Fibroblast of mammary gland (primary cell): ENCODE measurements around the gene FAM174C.

ENCODE experiments used
- DNase-seq: peaks from one replicate; pipeline ENCODE4 v3.0.0-alpha.2; 2010; ENCODE audit warnings: low read depth
- H3K4me3 ChIP-seq: 2 replicates; pipeline ENCODE4 v1.5.1; 2011; ENCODE audit warnings: low read depth, mild to moderate bottlenecking, low read length, moderate library complexity; ENCODE audit not compliant: control insufficient read depth
- TF ChIP-seq, protein P1 (sequence below): conservative IDR thresholded peaks from 2 replicates; pipeline ENCODE4 v1.5.1; 2011; ENCODE audit warnings: low read depth, low read length, inconsistent platforms; ENCODE audit not compliant: control insufficient read depth, insufficient read depth

The FAM174C gene

DNA sequence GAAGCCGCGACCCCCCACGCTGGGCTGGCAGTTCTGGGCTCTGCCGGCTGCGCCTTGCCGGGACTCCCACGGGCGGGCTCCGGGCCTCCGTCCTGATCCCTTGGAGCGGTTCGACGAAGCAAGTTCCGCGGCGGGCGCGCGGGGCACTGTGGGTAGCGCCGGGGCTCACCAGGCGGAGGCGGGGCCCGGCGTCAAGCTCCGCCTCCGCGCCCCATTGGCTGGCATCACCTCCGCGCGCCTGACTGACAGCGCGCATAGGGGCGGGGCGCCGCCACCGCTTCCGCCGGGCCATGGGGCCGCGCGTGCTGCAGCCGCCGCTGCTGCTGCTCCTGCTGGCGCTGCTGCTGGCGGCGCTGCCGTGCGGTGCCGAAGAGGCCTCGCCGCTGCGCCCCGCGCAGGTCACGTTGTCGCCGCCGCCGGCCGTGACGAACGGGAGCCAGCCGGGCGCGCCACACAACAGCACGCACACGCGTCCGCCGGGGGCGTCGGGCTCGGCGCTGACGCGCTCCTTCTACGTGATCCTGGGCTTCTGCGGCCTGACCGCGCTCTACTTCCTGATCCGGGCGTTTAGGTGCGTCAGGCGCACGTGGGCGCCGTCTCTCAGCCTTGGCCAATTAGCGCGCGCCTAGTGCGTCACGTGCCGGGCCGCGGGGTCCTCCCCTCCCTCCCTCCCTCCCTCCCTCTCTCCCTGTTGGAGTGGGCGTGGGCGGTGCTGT, at the start of gene FAM174C:
FAM174C (plus strand) TSS at position 271 of the 716 bp plus-strand sequence; CDS start at position 291, 20 bp downstream.
- peak within 1 kb of the TSS; percentile 60 for H3K4me3 ChIP-seq
- DNase-seq = peak; percentile 97
- TF ChIP-seq, protein P1, sequence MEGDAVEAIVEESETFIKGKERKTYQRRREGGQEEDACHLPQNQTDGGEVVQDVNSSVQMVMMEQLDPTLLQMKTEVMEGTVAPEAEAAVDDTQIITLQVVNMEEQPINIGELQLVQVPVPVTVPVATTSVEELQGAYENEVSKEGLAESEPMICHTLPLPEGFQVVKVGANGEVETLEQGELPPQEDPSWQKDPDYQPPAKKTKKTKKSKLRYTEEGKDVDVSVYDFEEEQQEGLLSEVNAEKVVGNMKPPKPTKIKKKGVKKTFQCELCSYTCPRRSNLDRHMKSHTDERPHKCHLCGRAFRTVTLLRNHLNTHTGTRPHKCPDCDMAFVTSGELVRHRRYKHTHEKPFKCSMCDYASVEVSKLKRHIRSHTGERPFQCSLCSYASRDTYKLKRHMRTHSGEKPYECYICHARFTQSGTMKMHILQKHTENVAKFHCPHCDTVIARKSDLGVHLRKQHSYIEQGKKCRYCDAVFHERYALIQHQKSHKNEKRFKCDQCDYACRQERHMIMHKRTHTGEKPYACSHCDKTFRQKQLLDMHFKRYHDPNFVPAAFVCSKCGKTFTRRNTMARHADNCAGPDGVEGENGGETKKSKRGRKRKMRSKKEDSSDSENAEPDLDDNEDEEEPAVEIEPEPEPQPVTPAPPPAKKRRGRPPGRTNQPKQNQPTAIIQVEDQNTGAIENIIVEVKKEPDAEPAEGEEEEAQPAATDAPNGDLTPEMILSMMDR = no peak

- DNase-seq = no peak
- TF ChIP-seq, protein P1 = no peak
- no peak overlapping the region for H3K4me3 ChIP-seq
Observed at GRCh38 chr19:1226227-1226518, 49.2 kb upstream of the FAM174C start.

DNA sequence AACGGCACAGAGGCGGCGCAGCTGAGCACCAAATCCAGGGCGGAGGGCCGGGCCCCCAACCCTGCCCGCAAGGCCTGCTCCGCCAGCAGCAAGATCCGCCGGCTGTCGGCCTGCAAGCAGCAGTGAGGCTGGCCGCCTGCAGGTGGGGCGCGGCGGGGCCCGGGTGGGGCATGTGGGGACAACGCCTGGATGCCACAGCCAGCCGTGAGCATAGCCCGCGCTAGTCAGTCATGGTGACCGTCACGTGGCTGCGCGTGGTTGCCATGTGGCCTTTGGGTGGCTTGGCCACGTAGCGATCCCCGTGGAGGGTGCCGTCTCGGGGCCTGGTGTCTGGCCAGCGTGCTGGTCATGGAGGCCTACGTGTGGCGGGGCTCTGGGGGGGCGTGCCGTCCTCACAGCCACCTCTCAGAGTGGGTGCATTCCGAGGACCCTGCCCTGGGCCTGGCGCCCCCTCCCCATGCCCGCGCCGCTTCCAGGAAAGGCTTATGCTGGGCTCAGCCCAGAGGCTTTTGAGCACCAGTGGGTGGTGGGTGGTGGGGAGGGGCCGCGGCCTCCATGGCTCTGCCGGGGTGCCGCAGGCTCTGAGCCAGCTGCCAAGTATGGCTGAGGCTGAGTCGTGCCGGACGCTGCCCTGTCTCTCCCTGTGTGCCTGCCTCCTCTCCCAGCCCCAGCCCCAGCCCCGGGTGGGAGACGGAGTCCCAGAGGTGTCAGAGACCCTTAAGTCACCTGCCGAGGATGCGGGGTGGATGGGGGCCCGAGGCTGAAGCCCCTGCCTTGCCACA, 48.6 kb upstream of the FAM174C start:
- H3K4me3 ChIP-seq = no peak overlapping the region
- TF ChIP-seq, protein P1 = no peak
- no peak for DNase-seq

DNA sequence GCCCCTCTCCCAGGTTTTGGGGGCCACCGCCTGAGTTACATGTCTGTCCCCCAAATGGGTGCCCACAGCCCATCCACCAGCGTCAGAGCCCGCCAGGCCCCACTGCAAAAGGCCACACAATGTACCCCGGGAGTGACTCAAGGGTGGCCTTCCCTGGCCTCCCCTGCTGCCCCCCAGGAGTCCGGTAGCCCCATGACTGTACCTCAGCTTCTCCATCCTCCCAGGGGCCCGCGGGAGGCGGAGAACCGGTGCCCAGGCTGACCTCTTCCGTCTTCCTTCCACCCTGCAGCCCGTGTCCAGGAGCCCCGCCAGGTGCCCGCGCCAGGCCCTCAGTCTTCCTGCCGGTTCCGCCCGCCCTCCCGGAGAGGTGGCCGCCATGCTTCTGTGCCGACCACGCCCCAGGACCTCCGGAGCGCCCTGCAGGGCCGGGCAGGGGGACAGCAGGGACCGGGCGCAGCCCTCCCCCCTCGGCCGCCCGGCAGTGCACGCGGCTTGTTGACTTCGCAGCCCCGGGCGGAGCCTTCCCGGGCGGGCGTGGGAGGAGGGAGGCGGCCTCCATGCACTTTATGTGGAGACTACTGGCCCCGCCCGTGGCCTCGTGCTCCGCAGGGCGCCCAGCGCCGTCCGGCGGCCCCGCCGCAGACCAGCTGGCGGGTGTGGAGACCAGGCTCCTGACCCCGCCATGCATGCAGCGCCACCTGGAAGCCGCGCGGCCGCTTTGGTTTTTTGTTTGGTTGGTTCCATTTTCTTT, 47.9 kb upstream of the FAM174C start:
- no peak overlapping the region for H3K4me3 ChIP-seq
- TF ChIP-seq, protein P1 = no peak
- DNase-seq = peak; percentile 38

GRCh38 chr19:1228161-1228957, 47.0 kb upstream of the FAM174C start:
- TF ChIP-seq, protein P1 = no peak
- no peak overlapping the region for H3K4me3 ChIP-seq
- DNase-seq = no peak
